KMS-11 (cell line): ENCODE data around the gene RMC1.
A peak's percentile ranks its signal among the peaks of the same experiment; 100 is the strongest.

Experiments
- H2AFZ ChIP-seq: fragments of 200-600 bp; sonication (generic); 2 replicates; pipeline ENCODE4 v1.6.1; 2016; ENCODE audit warnings: antibody characterized with exemption, mixed run types, low read depth
- H3K27ac ChIP-seq: fragments of 200-600 bp; sonication (generic); 2 replicates; pipeline ENCODE4 v1.6.1; 2016; ENCODE audit warnings: mild to moderate bottlenecking, mixed run types
- H3K27me3 ChIP-seq: fragments of 200-600 bp; sonication (generic); 2 replicates; pipeline ENCODE4 v1.6.1; 2017; ENCODE audit warnings: mild to moderate bottlenecking, low read depth, mixed run types, moderate library complexity; ENCODE audit not compliant: insufficient read depth
- H3K36me3 ChIP-seq: fragments of 200-600 bp; sonication (generic); 2 replicates; pipeline ENCODE4 v1.6.1; 2017; ENCODE audit warnings: mild to moderate bottlenecking, mixed run types; ENCODE audit not compliant: insufficient read depth
- H3K4me1 ChIP-seq: fragments of 200-600 bp; sonication (generic); 2 replicates; pipeline ENCODE4 v1.6.1; 2016; ENCODE audit warnings: mild to moderate bottlenecking, low read depth, mixed run types; ENCODE audit not compliant: poor library complexity, severe bottlenecking
- H3K4me2 ChIP-seq: fragments of 200-600 bp; sonication (generic); 2 replicates; pipeline ENCODE4 v1.7.0; 2016; ENCODE audit warnings: mild to moderate bottlenecking, mixed run types
- H3K4me3 ChIP-seq: fragments of 200-600 bp; sonication (generic); IDR thresholded peaks from 2 replicates; pipeline ENCODE4 v1.6.1; 2017; ENCODE audit warnings: low read depth, low read length, mixed read lengths; ENCODE audit not compliant: insufficient read depth
- H3K79me2 ChIP-seq: fragments of 200-600 bp; sonication (generic); 2 replicates; pipeline ENCODE4 v1.6.1; 2016; ENCODE audit warnings: low read depth, mixed run types; ENCODE audit not compliant: insufficient read depth
- H3K9ac ChIP-seq: fragments of 200-600 bp; sonication (generic); 2 replicates; pipeline ENCODE4 v1.6.1; 2016; ENCODE audit warnings: mild to moderate bottlenecking, mixed run types
- H4K20me1 ChIP-seq: fragments of 200-600 bp; sonication (generic); 2 replicates; pipeline ENCODE4 v1.6.1; 2016; ENCODE audit warnings: mild to moderate bottlenecking, mixed run types; ENCODE audit not compliant: insufficient read depth
- CTCF ChIP-seq: fragments of 200-600 bp; sonication (generic); conservative IDR thresholded peaks from 2 replicates; pipeline ENCODE4 v1.6.1; 2017; ENCODE audit warnings: low read depth, mild to moderate bottlenecking, antibody characterized with exemption, low read length, moderate library complexity, mixed read lengths

RMC1 gene

GRCh38 chr18:23495723-23496440 lies 7.4 kb upstream of the RMC1 start:
- no peak for TF ChIP-seq CTCF
- no peak overlapping the region for H3K9ac ChIP-seq
- no peaks in the 10 kb centered on the region for H3K79me2 ChIP-seq
- H3K4me1 ChIP-seq, result peaks cover 5% of the 10 kb centered on the region
- H3K36me3 ChIP-seq, result no peaks in the 10 kb centered on the region
- H3K27ac ChIP-seq, result no peak overlapping the region
- H3K4me2 ChIP-seq, result no peak overlapping the region
- H3K27me3 ChIP-seq, result no peaks in the 10 kb centered on the region
- no peak overlapping the region for H3K4me3 ChIP-seq
- H2AFZ ChIP-seq, result no peak overlapping the region
- no peaks in the 10 kb centered on the region for H4K20me1 ChIP-seq

- H3K4me3 ChIP-seq, result no peak overlapping the region
- peaks cover 13% of the 10 kb centered on the region for H3K4me1 ChIP-seq
- no peak overlapping the region for H3K27ac ChIP-seq
- H2AFZ ChIP-seq, result 0 out of 2 replicates have a peak overlapping the region, but pooled peaks have one; percentile 16
- no peak overlapping the region for H3K9ac ChIP-seq
- no peaks in the 10 kb centered on the region for H4K20me1 ChIP-seq
- no peak for TF ChIP-seq CTCF
- no peak overlapping the region for H3K4me2 ChIP-seq
- H3K36me3 ChIP-seq, result no peaks in the 10 kb centered on the region
- no peaks in the 10 kb centered on the region for H3K27me3 ChIP-seq
- H3K79me2 ChIP-seq, result no peaks in the 10 kb centered on the region
Observed at GRCh38 chr18:23498117-23498516, 5.2 kb upstream of the RMC1 start.

- Histone ChIP-seq H2AFZ (peak overlapping the region; percentile 16; the same call in 1 of the 2 replicates), H3K4me3 (no peak overlapping the region), H3K9ac (no peak overlapping the region), H3K36me3 (no peaks in the 10 kb centered on the region), H3K4me1 (peaks cover 13% of the 10 kb centered on the region), H3K79me2 (peaks cover 4% of the 10 kb centered on the region; the same call in 1 of the 2 replicates), H4K20me1 (no peaks in the 10 kb centered on the region), H3K4me2 (no peak overlapping the region), H3K27me3 (no peaks in the 10 kb centered on the region), H3K27ac (no peak overlapping the region)
- peak; percentile 94 for TF ChIP-seq CTCF
Observed at GRCh38 chr18:23498877-23499276, 4.4 kb upstream of the RMC1 start.

GRCh38 chr18:23499291-23499781 lies 4.0 kb upstream of the RMC1 start:
- H2AFZ ChIP-seq, result peak overlapping the region; percentile 16; the same call in 1 of the 2 replicates
- H3K27me3 ChIP-seq, result no peaks in the 10 kb centered on the region
- TF ChIP-seq CTCF, result no peak
- no peak overlapping the region for H3K27ac ChIP-seq
- peaks cover 8% of the 10 kb centered on the region; the same call in 1 of the 2 replicates for H3K79me2 ChIP-seq
- no peak overlapping the region for H3K9ac ChIP-seq
- H3K36me3 ChIP-seq, result no peaks in the 10 kb centered on the region
- peaks cover 16% of the 10 kb centered on the region for H3K4me1 ChIP-seq
- H3K4me2 ChIP-seq, result no peak overlapping the region
- H3K4me3 ChIP-seq, result no peak overlapping the region
- no peaks in the 10 kb centered on the region for H4K20me1 ChIP-seq
